HCT116 (cell line): ENCODE measurements around the gene CRISPLD2. TPM values are rescaled to one million over a fixed set of nuclear protein-coding genes. Genes with fewer than 3 reads are reported as not detected.

Source experiments
- ATAC-seq: fragments of 200-7000 bp; cut with Tn5 transposase; 2 replicates; pipeline ENCODE4 v1.9.1; 2020; ENCODE audit warnings: mild to moderate bottlenecking, moderate library complexity
- BruUV-seq: library from RNA; stranded (reverse); fragments of 400-500 nt; replicated peaks from 2 replicates; lab custom pipeline; 2021; lab: Mats Ljungman, UMichigan
- CTCF ChIA-PET: fragments of 300-600 bp; sonication (Branson Sonifier 250); formaldehyde crosslinking; loops from one replicate; lab custom pipeline; 2021; ENCODE audit warnings: antibody characterized with exemption; lab: Charles Lee
- POLR2A ChIA-PET: fragments of 300-600, 350-600 bp; sonication (Branson Sonifier 250); formaldehyde crosslinking; loops from one replicate; lab custom pipeline; 2021; ENCODE audit warnings: antibody characterized with exemption; lab: Charles Lee
- RAD21 ChIA-PET, 2 experiments: fragments of 300-600 bp; sonication (Branson Sonifier 250); formaldehyde crosslinking; loops; one replicate each; lab custom pipeline; 2023; ENCODE audit warnings: low total read pairs in 2 of 2; ENCODE audit not compliant: uncharacterized antibody in 2 of 2, unreplicated experiment in 2 of 2, low non-redundant PET in 1 of 2; lab: Charles Lee
- DNase-seq: peaks from one replicate; pipeline ENCODE4 v3.0.0-alpha.2; 2010; ENCODE audit warnings: low read depth, low spot score
- H2AFZ ChIP-seq: fragments of 200-600 bp; shearing (Covaris generic), sonication (generic); 2 replicates; pipeline ENCODE4 v1.6.1; 2017; ENCODE audit warnings: low read depth, mixed run types, mixed read lengths, antibody characterized with exemption, low read length; ENCODE audit not compliant: poor library complexity, severe bottlenecking
- H3K27ac ChIP-seq: 2 replicates; pipeline ENCODE4 v1.5.1; 2012; ENCODE audit warnings: low read depth, low read length
- H3K27me3 ChIP-seq: fragments of 200-600 bp; sonication (generic); 2 replicates; pipeline ENCODE4 v1.6.1; 2016; ENCODE audit warnings: mixed run types, low read length, mixed read lengths; ENCODE audit not compliant: insufficient read depth
- H3K36me3 ChIP-seq, 2 experiments: fragments of 200-500 bp in 1 of 2; fragments of 200-600 bp in 1 of 2; sonication (Bioruptor generic) in 1 of 2; sonication (generic) in 1 of 2; 2 replicates each; pipeline versions ENCODE4 v1.5.1 to v1.6.1; 2014 to 2016; ENCODE audit warnings: low read length in 2 of 2, inconsistent platforms in 1 of 2, mixed read lengths in 1 of 2, mixed run types in 1 of 2; ENCODE audit not compliant: insufficient read depth in 2 of 2, control insufficient read depth in 1 of 2
- H3K4me1 ChIP-seq, 2 experiments: fragments of 200-600 bp in 1 of 2; sonication (generic) in 1 of 2; 2 replicates each; pipeline versions ENCODE4 v1.5.1 to v1.6.1; 2012 to 2017; ENCODE audit warnings: low read length in 2 of 2, inconsistent platforms in 1 of 2, mild to moderate bottlenecking in 1 of 2, mixed read lengths in 1 of 2, mixed run types in 1 of 2, moderate library complexity in 1 of 2; ENCODE audit not compliant: insufficient read depth in 2 of 2, control insufficient read depth in 1 of 2
- H3K4me2 ChIP-seq: fragments of 200-600 bp; sonication (generic); 2 replicates; pipeline ENCODE4 v1.6.1; 2017; ENCODE audit warnings: mixed run types, low read length, mixed read lengths
- H3K4me3 ChIP-seq, 2 experiments: fragments of 200-600 bp in 1 of 2; sonication (generic) in 1 of 2; replicated peaks in 1 of 2; 2 replicates each; pipeline ENCODE4 v1.5.1; 2011 to 2016; ENCODE audit warnings: low read length in 2 of 2, control low read depth in 1 of 2, low read depth in 1 of 2, mild to moderate bottlenecking in 1 of 2, mixed read lengths in 1 of 2, mixed run types in 1 of 2
- H3K79me2 ChIP-seq: fragments of 200-600 bp; sonication (generic); 2 replicates; pipeline ENCODE4 v1.6.1; 2017; ENCODE audit warnings: mild to moderate bottlenecking, mixed run types, low read length, moderate library complexity, mixed read lengths; ENCODE audit not compliant: insufficient read depth
- H3K9ac ChIP-seq: fragments of 200-600 bp; sonication (generic); 2 replicates; pipeline ENCODE4 v1.6.1; 2016; ENCODE audit warnings: low read length, mixed read lengths
- H3K9me2 ChIP-seq: fragments of 200-600 bp; sonication (generic), shearing (Covaris generic); 2 replicates; pipeline ENCODE4 v1.6.1; 2017; ENCODE audit warnings: mixed run types, mild to moderate bottlenecking, moderate library complexity; ENCODE audit not compliant: insufficient read depth
- H3K9me3 ChIP-seq, 2 experiments: fragments of 200-500 bp in 1 of 2; fragments of 200-600 bp in 1 of 2; sonication (Bioruptor generic) in 1 of 2; sonication (generic) in 1 of 2; 2 replicates each; pipeline ENCODE4 v1.6.1; 2014 to 2017; ENCODE audit warnings: low read length in 2 of 2, mixed read lengths in 2 of 2, inconsistent platforms in 1 of 2, low read depth in 1 of 2, mild to moderate bottlenecking in 1 of 2, mixed run types in 1 of 2, moderate library complexity in 1 of 2; ENCODE audit not compliant: control insufficient read depth in 1 of 2, insufficient read depth in 1 of 2
- H4K20me1 ChIP-seq: fragments of 200-600 bp; sonication (generic), shearing (Covaris generic); 2 replicates; pipeline ENCODE4 v1.6.1; 2017; ENCODE audit warnings: mixed run types, mild to moderate bottlenecking, moderate library complexity; ENCODE audit not compliant: insufficient read depth
- CEBPB ChIP-seq: IDR thresholded peaks from 2 replicates; pipeline ENCODE4 v1.6.1; 2012; ENCODE audit warnings: low read depth
- EZH2phosphoT487 ChIP-seq: fragments of 200-600 bp; IDR thresholded peaks from 2 replicates; pipeline ENCODE4 v1.6.1; 2018; ENCODE audit warnings: antibody characterized with exemption, borderline replicate concordance
- FOSL1 ChIP-seq: IDR thresholded peaks from 2 replicates; pipeline ENCODE4 v1.6.1; 2012; ENCODE audit warnings: low read depth
- POLR2A ChIP-seq: IDR thresholded peaks from 2 replicates; pipeline ENCODE4 v1.7.0; 2011; ENCODE audit warnings: borderline replicate concordance; ENCODE audit not compliant: insufficient read depth, insufficient read length; ENCODE audit errors: extremely low read depth
- SIN3A ChIP-seq: IDR thresholded peaks from 2 replicates; pipeline ENCODE4 v1.6.1; 2012; ENCODE audit warnings: low read depth
- TCF7L2 ChIP-seq: IDR thresholded peaks from 2 replicates; pipeline ENCODE4 v1.7.0; 2011; ENCODE audit warnings: borderline replicate concordance, inconsistent platforms; ENCODE audit not compliant: insufficient read depth, insufficient read length; ENCODE audit errors: extremely low read depth
- ZFX ChIP-seq: fragments of 450-650 bp; IDR thresholded peaks from 2 replicates; pipeline ENCODE4 v1.6.1; 2017
- intact Hi-C: fragments of 100-400 bp; cut with micrococcal nuclease; formaldehyde crosslinking; loops from 2 replicates; pipeline ENCODE4 v1.10.0; 2022
- total RNA-seq: library from RNA; stranded (reverse); gene quantifications from one replicate; pipeline ENCODE4 v1.2.1, GENCODE V29; 2021; ENCODE audit not compliant: unreplicated experiment
- TF ChIP-seq, protein P1 (sequence below): IDR thresholded peaks from 2 replicates; pipeline ENCODE4 v1.6.1; 2012; ENCODE audit warnings: low read depth

Gene CRISPLD2
- total RNA-seq, 1 experiment from 2014 or later = 4.6 TPM

GRCh38 chr16:84842516-84843148 lies 22.8 kb downstream of the CRISPLD2 start:
- no peaks in the 10 kb centered on the region for H3K79me2 ChIP-seq
- peaks cover 54 to 61% of the 10 kb centered on the region in 2 experiments for H3K4me1 ChIP-seq
- POLR2A ChIA-PET = no interaction called here
- H3K4me2 ChIP-seq = peak overlapping the region; percentile 82
- peak overlapping the region; percentile 10 to 14; a peak in 2 of 4 replicates for H3K4me3 ChIP-seq
- no peaks in the 10 kb centered on the region for H3K27me3 ChIP-seq
- H4K20me1 ChIP-seq = no peaks in the 10 kb centered on the region
- H3K9me2 ChIP-seq = no peaks in the 10 kb centered on the region
- RAD21 ChIA-PET = no interaction called here
- H3K27ac ChIP-seq = peak overlapping the region; percentile 6; the same call in 1 of the 2 replicates
- no peak for DNase-seq
- no peak for ATAC-seq
- no peak for TF ChIP-seq EZH2phosphoT487
- no peak for TF ChIP-seq POLR2A
- no peak for TF ChIP-seq CEBPB
- no peak for TF ChIP-seq SIN3A
- no peak for TF ChIP-seq TCF7L2
- no peak for TF ChIP-seq FOSL1
- TF ChIP-seq, protein P1, sequence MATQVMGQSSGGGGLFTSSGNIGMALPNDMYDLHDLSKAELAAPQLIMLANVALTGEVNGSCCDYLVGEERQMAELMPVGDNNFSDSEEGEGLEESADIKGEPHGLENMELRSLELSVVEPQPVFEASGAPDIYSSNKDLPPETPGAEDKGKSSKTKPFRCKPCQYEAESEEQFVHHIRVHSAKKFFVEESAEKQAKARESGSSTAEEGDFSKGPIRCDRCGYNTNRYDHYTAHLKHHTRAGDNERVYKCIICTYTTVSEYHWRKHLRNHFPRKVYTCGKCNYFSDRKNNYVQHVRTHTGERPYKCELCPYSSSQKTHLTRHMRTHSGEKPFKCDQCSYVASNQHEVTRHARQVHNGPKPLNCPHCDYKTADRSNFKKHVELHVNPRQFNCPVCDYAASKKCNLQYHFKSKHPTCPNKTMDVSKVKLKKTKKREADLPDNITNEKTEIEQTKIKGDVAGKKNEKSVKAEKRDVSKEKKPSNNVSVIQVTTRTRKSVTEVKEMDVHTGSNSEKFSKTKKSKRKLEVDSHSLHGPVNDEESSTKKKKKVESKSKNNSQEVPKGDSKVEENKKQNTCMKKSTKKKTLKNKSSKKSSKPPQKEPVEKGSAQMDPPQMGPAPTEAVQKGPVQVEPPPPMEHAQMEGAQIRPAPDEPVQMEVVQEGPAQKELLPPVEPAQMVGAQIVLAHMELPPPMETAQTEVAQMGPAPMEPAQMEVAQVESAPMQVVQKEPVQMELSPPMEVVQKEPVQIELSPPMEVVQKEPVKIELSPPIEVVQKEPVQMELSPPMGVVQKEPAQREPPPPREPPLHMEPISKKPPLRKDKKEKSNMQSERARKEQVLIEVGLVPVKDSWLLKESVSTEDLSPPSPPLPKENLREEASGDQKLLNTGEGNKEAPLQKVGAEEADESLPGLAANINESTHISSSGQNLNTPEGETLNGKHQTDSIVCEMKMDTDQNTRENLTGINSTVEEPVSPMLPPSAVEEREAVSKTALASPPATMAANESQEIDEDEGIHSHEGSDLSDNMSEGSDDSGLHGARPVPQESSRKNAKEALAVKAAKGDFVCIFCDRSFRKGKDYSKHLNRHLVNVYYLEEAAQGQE = no peak
- no peak for TF ChIP-seq ZFX
- TF ChIP-seq, all 23 proteins: peak for 0
- no peaks in the 10 kb centered on the region for H3K36me3 ChIP-seq
- H3K9ac ChIP-seq = peak overlapping the region; percentile 16; the same call in 1 of the 2 replicates
- intact Hi-C loops = no loop called here
- no peak overlapping the region for H2AFZ ChIP-seq
- CTCF ChIA-PET = no interaction called here
- no peaks in the 10 kb centered on the region for H3K9me3 ChIP-seq
- BruUV-seq = TSS peak; percentile 60
